Measurements from ENCODE around the gene ZDHHC21.

- no peak for TF ChIP-seq POLR2A (IDR thresholded peaks at IDR 0.05)
- TF ChIP-seq CTCF (IDR thresholded peaks at IDR 0.05): no peak
Observed at GRCh38 chr9:14723301-14723700, 30.1 kb upstream of the ZDHHC21 start.

All from testis (tissue), 2 donors.